Eye (tissue), 1 donor: ENCODE measurements around the gene STARD4.

Experiments
- DNase-seq: peaks from one replicate; pipeline ENCODE4 v3.0.0-alpha.2; 2015

STARD4 gene

GRCh38 chr5:111520908-111521307 lies 8.6 kb upstream of the STARD4 start:
- no peak for DNase-seq

GRCh38 chr5:111518777-111519176 lies 6.4 kb upstream of the STARD4 start:
- DNase-seq: no peak

- no peak for DNase-seq
These were observed 5.6 kb upstream of the STARD4 start for GRCh38 chr5:111517853-111518501.

- no peak for DNase-seq
These were observed 1.8 kb upstream of the STARD4 start for GRCh38 chr5:111514087-111514486.

- DNase-seq: no peak
These were observed 791 bp upstream of the STARD4 start for GRCh38 chr5:111513131-111513520.

DNA sequence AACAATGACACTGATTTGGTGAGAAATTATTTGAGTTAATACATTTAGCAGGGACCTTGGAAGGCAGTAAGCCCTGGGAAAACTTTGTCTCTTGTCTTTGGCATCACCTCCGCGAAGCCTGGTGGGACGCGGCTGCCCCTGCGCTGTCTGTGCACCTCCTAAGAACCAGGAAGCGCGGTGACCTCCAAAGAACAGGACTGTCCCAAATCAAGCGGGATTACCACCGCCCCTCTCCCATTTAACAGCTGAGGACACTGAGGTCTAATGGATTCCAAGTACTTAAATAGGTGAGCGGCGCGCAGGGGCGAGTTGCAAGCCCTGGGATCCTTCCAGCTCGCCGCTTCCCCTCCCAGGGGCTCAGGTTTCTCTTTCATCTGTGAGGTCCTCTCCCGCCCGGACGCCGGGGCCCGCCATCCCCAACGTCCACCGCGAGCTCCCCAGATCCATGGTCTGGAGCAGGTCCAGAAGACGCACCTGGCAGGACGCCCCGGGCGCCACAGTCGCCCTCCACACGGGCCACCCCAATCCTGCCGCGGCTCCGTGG lies 432 bp downstream of the STARD4 start:
- DNase-seq: no peak

DNA sequence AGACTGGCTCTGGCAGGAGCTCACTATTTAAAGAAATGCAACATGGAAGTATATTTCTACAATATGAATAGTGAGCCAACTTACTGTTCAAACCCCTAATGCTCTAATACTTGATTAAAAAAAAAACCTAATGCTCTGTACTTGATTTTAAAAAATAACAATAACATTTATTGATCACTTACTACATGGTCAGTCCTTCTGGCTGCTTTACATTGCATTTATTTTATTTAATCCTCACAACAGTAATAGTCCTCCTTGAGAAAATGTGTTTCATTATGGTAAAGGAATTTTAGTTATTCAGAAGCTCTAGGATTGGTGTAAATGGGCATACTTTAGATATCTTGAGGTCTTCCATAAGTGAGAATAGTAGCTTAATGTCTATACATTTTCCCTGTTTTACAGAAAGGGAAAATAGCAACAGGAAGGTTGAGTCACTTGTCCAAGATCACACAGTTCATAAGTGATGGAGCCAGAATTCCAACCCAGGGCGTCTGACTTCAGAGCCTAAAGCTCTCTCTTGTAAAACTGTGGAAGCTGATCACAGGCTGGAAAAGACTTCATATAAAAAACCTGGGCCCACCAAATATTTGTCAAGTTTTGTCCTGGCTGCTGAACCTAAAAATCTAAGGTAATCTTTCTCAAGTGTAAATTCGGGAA lies 1.0 kb downstream of the STARD4 start:
- DNase-seq: no peak

DNA sequence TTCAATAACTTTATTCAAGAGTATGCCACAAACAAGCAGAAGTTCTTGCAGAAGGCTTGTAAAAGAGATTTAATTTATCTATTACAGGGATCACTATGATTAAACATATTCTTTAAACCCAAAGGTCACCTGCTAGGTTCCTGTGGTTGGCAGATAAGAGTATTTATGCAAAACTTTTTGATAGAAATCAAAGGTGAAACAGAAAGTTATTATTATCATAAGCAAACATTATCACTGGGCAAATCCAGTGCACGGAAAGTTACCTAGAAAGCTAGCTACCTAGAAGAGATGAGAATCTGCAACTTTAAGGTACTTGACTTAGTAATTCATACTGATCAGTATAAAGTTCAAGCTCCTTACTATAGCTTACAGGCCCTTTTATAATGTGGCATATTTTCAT lies 3.2 kb downstream of the STARD4 start:
- no peak for DNase-seq

DNA sequence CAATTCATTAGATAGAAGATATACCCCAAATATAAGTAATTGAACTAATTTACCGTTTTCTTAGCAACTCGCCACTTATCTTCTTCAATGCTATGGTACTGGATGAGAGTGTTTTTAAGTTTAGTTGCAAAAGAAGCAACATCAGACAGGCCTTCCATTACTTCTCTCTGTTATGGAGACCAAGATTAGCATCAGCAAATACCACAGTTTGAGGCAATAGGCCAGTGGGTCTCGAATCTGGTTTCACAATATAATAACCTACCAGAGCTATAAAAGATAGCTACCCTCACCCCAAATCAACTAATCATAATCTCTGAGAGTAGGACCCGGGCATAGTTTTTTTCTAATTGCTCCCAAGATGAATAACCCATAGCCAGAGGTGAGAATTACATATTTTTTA lies 5.1 kb downstream of the STARD4 start:
- DNase-seq: no peak

- DNase-seq: no peak
These were observed 7.2 kb downstream of the STARD4 start for GRCh38 chr5:111505096-111505495.

DNA sequence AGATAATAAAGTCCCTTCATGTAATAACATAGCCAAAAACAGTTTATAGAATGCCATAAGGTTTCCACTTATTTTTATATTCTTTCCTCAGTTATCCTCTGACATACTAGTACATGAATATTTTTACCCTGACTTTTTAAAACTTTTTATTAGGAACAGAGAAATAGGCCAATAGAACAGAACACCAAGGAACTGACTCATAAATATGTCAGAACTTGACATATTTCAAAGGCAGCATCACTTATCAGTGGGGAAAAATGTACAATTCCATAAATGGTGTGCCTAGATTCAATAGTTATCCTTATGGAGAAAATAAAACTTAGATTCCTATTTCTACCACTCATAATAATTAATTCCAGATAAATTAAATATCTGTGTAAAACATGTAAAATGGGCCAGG lies 9.4 kb downstream of the STARD4 start:
- no peak for DNase-seq

GRCh38 chr5:111498346-111498745 lies 14.0 kb downstream of the STARD4 start:
- no peak for DNase-seq

DNA sequence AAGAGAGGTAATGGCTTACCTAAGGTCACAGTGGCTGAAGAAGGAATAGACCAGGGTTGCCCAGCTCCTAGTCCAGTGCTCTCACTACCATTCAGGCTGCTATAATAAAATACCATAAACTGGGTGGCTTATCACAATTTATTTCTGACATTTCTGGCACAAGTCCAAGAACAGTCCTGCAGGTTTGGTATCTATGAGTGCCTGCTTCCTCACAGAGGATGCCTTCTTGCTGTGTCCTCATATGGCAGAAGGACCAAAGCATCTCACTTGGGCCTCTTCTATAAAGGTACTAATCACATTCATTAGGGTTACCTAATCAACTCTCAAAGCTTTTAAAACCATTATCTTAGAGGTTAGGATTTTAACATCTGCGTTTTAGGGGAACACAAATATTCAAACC lies 17.2 kb downstream of the STARD4 start:
- DNase-seq: no peak

GRCh38 chr5:111494355-111494999 lies 17.9 kb downstream of the STARD4 start:
- no peak for DNase-seq

DNA sequence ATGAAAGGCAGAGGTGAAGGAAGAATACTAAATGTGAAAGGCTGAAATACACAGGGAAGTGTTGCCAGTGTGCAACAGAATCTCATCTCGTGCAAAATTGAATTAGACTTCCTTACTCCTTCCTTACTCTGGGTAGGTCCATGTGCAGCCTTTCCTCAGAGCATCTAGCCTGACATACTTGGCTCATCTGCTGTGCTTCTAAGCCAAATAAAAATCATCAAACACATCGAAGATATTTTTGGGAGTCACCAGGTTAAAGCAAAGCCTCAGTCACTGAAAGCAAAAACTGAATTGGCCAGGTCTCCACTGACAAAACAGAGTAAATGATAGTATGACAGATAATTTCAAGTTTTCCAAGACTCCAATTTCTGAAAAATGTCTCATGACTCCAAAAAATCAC lies 19.3 kb downstream of the STARD4 start:
- no peak for DNase-seq

DNA sequence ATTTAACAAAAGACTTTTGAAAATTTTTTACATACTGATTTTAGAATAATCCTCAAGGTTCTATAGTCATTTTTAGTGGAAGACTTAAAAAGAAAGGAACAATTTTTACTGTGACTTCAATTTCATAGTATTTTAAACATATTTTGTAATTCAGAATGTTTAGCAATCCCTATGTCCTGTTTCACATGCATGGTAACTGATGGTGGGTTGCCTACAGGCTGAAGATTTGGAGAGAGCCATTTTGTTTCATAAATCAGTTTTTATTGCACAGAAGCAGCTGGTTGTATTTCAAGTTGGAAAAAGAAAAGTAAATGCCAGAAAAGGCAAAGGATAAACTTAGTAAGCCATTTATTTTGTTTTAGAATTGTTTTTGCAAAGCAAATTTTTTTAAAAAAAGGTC lies 24.0 kb downstream of the STARD4 start:
- no peak for DNase-seq

- no peak for DNase-seq
These were observed 25.4 kb downstream of the STARD4 start for GRCh38 chr5:111486926-111487325.

DNA sequence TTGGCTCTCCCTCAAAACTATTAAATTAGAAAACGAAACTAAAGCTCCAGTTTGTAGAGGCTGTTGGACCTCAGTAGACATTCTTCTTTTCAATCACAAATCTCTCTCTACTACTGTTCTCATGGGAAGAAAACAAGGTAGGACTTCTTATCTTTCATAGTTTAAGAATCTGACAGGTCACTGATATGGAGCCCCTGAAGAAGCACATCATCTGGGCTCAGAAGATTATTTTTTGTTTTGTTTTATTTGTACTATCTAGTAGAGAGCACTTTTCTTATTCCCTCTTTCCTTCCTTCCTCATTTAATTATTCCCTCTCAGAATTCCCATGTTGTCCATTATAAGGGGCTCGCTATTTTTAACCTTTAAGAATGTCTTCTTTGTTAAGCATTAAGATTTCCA lies 26.3 kb downstream of the STARD4 start:
- DNase-seq: no peak

GRCh38 chr5:111480346-111480745 lies 32.0 kb downstream of the STARD4 start:
- no peak for DNase-seq

DNA sequence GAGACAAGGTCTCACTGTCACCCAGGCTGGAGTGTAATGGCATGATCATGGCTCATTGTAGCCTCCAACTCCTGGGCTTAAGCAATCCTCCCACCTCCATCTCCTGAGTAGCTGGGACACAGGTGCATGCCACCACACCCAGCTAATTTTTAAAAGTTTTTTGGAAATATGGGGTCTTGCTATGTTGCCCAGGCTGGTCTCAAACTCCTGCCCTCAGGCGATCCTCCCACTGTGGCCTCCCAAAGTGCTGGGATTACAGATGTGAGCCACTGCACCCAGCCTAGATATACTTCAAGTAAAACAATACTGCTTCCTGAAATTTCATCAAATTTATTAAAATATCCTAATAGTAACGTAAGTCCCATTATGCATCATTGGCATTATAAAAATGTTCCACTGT lies 33.4 kb downstream of the STARD4 start:
- no peak for DNase-seq

GRCh38 chr5:111478266-111478665 lies 34.1 kb downstream of the STARD4 start:
- peak; percentile 27 for DNase-seq

DNA sequence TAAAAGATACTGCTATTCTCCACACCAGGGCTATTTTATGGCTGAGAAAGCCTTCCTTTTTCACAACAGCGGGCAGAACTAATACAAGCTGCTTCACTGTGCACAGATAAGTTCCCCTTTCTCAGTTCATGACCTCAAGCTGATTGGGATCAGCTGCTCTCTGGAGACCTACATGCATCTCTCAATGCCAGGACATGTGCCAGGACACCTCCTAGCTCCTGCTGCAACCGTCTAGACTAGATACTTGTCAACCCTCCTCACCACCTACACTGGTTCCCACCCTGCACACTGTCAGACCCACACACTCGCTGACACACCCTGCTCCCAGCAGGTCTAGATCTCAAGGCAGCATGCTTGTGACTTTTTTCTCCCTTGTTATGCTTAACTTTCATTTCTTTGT lies 39.8 kb downstream of the STARD4 start:
- DNase-seq: peak; percentile 23

GRCh38 chr5:111472096-111472495 lies 40.2 kb downstream of the STARD4 start:
- DNase-seq: no peak

DNA sequence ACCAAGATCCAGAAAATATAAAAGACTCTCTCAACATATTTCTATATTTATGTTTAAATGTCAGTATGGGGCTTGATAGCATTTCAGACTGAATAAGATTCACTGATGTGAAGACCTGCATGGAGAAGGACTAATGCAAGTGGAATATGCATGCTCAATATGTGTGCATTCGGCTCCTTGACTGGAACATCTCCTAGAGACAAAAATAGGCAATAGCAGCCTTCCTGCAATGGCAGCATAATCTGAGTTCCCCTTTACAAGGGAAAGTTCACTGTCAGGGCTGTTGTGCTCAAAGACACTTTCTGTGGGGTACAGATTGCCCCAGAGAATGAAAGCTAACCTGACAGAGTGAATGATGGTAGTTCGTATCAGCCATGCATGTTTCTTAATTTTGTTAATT lies 42.4 kb downstream of the STARD4 start:
- no peak for DNase-seq
